ENCODE measurements around the gene PTPRG.

The PTPRG gene

GRCh38 chr3:61624300-61624699, 62.9 kb downstream of the PTPRG start:
- no peak for DNase-seq

GRCh38 chr3:61625429-61625828, 64.1 kb downstream of the PTPRG start:
- DNase-seq: no peak

GRCh38 chr3:61626484-61626883, 65.1 kb downstream of the PTPRG start:
- DNase-seq: no peak

GRCh38 chr3:61627768-61628185, 66.4 kb downstream of the PTPRG start:
- no peak for DNase-seq

- DNase-seq: no peak
Observed at GRCh38 chr3:61628636-61629035, 67.3 kb downstream of the PTPRG start.

GRCh38 chr3:61629442-61629841, 68.1 kb downstream of the PTPRG start:
- DNase-seq: no peak

- DNase-seq: no peak
Observed at GRCh38 chr3:61631108-61631769, 69.9 kb downstream of the PTPRG start.

- no peak for DNase-seq
Observed at GRCh38 chr3:61632568-61633175, 71.3 kb downstream of the PTPRG start.

GRCh38 chr3:61634678-61635077, 73.3 kb downstream of the PTPRG start:
- DNase-seq: no peak

GRCh38 chr3:61637088-61638051, 76.0 kb downstream of the PTPRG start:
- no peak for DNase-seq

- no peak for DNase-seq
Observed at GRCh38 chr3:61638741-61639140, 77.4 kb downstream of the PTPRG start.

- DNase-seq: no peak
Observed at GRCh38 chr3:61639991-61640390, 78.6 kb downstream of the PTPRG start.

GRCh38 chr3:61645148-61645547, 83.8 kb downstream of the PTPRG start:
- no peak for DNase-seq

- no peak for DNase-seq
Observed at GRCh38 chr3:61646360-61646759, 85.0 kb downstream of the PTPRG start.

GRCh38 chr3:61646851-61647525, 85.6 kb downstream of the PTPRG start:
- DNase-seq: no peak

- DNase-seq: no peak
Observed at GRCh38 chr3:61648481-61648880, 87.1 kb downstream of the PTPRG start.

GRCh38 chr3:61649381-61650170, 88.2 kb downstream of the PTPRG start:
- DNase-seq: no peak

GRCh38 chr3:61650276-61650675, 88.9 kb downstream of the PTPRG start:
- no peak for DNase-seq

GRCh38 chr3:61650719-61651410, 89.5 kb downstream of the PTPRG start:
- DNase-seq: no peak

- DNase-seq: no peak
Observed at GRCh38 chr3:61657689-61658088, 96.3 kb downstream of the PTPRG start.

GRCh38 chr3:61662861-61663260, 101.5 kb downstream of the PTPRG start:
- no peak for DNase-seq
